LNCaP clone FGC (cell line): ENCODE results near the gene ARVCF.

Experiments used
- DNase-seq: peaks from one replicate; pipeline ENCODE4 v3.0.0-alpha.2; 2011; ENCODE audit warnings: low read depth
- H3K4me3 ChIP-seq: 2 replicates; pipeline ENCODE4 v1.5.1; 2011; ENCODE audit warnings: mild to moderate bottlenecking, low read depth, low read length, control low read depth
- TF ChIP-seq, protein P1 (sequence below): IDR thresholded peaks from 2 replicates; pipeline ENCODE4 v1.5.1; 2012; ENCODE audit warnings: mild to moderate bottlenecking; ENCODE audit not compliant: control insufficient read depth, insufficient read depth; ENCODE audit errors: extremely low read depth

Gene ARVCF

DNA sequence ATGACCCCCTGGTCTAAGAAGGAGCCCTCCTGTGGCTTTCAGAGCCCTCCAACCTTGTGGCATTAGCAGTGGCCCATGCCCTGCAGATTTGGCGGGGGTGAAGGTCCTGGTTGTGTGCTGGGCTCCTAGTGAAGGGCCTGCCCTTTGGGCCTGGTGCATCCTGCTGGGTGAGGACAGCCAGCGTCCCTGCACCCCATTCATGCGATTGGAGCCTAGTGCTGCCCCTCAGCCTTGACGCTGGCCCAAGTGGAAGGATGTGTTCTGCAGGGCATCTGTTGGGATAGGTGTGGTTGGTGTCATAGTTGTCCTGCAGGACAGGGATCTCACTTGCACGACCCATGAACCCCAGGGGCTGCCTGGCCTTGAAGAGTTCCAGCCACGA is 35.3 kb upstream of the ARVCF start:
- TF ChIP-seq, protein P1, sequence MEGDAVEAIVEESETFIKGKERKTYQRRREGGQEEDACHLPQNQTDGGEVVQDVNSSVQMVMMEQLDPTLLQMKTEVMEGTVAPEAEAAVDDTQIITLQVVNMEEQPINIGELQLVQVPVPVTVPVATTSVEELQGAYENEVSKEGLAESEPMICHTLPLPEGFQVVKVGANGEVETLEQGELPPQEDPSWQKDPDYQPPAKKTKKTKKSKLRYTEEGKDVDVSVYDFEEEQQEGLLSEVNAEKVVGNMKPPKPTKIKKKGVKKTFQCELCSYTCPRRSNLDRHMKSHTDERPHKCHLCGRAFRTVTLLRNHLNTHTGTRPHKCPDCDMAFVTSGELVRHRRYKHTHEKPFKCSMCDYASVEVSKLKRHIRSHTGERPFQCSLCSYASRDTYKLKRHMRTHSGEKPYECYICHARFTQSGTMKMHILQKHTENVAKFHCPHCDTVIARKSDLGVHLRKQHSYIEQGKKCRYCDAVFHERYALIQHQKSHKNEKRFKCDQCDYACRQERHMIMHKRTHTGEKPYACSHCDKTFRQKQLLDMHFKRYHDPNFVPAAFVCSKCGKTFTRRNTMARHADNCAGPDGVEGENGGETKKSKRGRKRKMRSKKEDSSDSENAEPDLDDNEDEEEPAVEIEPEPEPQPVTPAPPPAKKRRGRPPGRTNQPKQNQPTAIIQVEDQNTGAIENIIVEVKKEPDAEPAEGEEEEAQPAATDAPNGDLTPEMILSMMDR = no peak
- no peak overlapping the region for H3K4me3 ChIP-seq
- DNase-seq = no peak

DNA sequence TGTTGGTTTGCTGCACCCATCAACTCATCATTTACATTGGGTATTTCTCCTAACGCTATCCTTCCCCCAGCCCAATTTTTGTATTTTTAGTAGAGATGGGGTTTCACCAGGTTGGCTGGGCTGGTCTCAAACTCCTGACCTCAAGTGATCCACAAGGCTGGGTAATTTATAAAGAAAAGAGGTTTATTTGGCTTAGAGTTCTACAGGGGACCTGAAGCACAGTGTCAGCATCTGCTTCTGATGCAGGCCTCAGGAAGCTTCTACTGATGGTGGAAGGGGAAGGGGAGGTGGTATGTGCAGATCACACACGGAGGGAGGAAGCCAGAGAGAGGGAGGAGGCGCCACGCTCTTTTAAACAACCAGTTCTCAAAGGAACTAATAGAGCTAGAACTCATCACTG is 30.1 kb upstream of the ARVCF start:
- no peak for DNase-seq
- TF ChIP-seq, protein P1 = no peak

DNA sequence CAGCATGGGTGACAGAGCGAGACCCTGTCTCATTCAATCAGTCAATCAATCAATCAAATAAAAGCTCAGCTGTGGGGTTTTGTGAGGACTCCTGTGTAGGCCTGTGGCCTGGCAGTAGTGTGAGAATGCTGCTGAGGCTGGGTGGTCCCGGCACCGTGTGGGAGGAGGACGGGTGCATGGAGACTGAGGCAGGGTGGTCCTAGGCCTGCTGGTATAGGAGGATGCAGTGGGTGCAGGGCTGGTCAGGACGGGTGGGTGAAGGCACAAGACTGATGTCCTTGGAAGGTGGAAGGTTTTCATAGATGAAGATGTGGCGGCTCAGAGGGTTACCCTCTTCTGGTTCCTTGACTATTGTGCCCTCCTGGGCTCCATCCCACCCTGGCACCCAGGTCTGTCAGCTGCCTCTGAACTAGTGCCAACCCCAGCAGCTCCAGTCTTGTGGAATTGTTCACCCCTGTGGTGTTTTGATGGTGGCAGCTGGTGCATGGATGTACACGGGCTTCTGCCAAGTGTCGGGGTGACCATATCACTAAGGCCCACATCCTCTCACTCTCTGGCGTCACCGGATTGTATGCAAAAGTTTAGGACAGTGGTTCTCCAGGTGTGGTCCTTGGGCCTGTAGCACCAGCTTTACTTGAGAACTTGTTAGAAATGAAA is 28.0 kb upstream of the ARVCF start:
- TF ChIP-seq, protein P1 = no peak
- H3K4me3 ChIP-seq = no peak overlapping the region
- DNase-seq = no peak

More for the DNA sequence above, 30.1 kb upstream of the ARVCF start:
- no peak overlapping the region for H3K4me3 ChIP-seq

DNA sequence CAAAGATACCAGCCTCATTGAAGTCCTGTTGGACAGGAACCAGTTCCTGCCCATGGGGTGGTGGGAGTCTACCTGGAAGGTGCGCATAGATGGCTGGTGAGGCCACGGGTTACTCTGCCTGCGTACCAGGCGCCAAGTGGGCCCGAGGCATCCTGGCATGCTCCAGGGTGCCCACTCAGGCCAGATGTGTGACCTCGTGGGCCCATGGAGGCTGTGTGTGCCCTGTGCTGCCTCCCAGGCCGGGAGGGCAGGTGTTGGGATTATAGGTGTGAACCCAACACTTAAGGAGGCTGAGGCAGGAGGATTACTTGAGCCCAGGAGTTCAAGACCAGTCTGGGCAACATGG is 27.3 kb upstream of the ARVCF start:
- H3K4me3 ChIP-seq = no peak overlapping the region
- TF ChIP-seq, protein P1 = no peak
- DNase-seq = no peak

DNA sequence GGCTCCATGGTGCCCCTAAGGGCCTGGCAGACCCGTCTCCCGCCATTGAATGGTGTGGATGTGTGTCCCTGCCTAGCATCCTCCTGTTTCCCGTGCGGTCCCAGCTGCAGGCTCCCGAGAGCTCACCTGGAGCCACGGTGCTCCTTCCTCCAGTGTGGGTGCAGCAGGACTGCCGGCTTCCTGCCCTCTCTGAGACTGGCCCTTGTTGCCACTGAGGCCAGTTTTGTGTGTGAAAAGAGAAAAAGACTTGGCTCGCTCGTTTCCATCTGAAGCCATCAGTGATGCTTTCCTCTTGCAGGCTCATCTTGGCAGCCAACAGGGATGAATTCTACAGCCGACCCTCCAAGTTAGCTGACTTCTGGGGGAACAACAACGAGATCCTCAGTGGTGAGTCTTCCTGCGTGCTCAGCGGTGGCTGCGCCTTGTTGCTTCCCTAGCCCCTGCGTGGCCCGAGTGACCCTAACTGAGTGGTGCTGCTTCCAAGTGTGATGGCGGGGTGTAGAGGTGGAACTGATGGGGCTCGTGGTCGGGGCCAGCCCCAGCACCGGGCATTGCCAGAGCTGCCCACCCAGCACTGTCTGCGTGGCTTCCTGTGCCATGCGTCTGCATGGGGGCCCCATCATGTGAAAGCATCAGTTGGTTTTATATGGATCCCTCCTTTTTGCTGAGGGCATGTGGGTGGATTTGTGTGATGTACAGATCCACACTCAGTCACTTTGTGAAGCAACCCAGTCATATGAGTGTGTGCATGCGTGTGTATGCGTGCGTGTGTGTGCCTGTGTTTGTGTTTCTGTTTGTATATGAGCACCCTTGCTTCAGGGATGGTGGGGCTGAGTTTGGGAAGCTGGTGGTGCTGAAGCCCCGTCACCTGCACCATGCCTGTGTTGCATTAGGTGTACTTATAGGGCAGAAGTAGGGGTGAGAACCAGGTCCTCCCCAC is 26.7 kb upstream of the ARVCF start:
- TF ChIP-seq, protein P1 = no peak
- H3K4me3 ChIP-seq = no peak overlapping the region
- no peak for DNase-seq

DNA sequence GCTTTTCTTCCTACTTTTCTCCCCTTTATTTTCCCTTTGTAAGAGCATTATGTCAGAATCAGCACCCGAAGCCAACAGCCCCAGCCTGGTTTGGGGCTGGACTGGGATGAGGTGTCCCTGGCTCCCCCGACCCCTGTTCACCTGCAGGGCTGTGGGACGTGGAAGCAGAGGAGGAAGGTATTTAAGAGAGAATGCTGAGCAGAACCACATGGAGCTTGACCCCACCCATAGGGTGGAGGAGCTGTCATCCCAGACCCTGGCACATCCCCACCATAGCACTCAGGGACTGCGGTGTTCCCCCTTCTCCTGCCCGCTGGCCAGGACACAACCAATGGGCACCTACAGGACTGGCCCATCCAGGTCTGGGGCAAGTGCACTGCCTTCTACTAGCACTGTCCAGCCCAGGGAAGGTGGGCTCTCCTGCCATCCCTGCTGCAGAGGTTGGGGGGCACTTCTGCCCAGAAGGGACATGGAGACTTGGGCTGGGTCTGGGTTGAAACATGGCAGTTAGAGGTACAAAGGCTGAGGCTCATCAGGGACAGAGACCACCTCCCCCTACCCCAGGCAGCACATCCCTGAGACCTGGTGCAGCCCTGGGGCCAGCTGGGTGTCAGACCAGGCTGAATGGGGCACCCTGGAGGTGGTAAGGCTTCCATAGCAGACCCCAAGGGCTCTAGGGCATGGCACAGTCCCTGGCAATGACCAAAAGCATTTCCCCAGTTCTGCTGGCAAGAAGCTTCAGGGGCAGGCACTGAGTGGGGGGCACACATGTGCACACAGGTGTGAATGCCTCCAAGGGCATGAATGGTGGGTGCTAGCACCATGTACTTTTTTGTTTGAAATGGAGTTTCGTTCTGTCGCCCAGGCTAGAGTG is 23.9 kb upstream of the ARVCF start:
- peak overlapping the region; percentile 8; the same call in 1 of the 2 replicates for H3K4me3 ChIP-seq
- TF ChIP-seq, protein P1 = no peak

More for the DNA sequence above, 23.9 kb upstream of the ARVCF start:
- DNase-seq = no peak
